ENCODE measurements around the gene CYP2S1.

- TF ChIP-seq CEBPB (tag; IDR thresholded peaks at IDR 0.05) = no peak
- TF ChIP-seq BRCA1 (IDR thresholded peaks at IDR 0.05) = no peak
- TF ChIP-seq BRCA1 (CRISPR knock-in tag; IDR thresholded peaks at IDR 0.05) = no peak
- TF ChIP-seq, protein P1, sequence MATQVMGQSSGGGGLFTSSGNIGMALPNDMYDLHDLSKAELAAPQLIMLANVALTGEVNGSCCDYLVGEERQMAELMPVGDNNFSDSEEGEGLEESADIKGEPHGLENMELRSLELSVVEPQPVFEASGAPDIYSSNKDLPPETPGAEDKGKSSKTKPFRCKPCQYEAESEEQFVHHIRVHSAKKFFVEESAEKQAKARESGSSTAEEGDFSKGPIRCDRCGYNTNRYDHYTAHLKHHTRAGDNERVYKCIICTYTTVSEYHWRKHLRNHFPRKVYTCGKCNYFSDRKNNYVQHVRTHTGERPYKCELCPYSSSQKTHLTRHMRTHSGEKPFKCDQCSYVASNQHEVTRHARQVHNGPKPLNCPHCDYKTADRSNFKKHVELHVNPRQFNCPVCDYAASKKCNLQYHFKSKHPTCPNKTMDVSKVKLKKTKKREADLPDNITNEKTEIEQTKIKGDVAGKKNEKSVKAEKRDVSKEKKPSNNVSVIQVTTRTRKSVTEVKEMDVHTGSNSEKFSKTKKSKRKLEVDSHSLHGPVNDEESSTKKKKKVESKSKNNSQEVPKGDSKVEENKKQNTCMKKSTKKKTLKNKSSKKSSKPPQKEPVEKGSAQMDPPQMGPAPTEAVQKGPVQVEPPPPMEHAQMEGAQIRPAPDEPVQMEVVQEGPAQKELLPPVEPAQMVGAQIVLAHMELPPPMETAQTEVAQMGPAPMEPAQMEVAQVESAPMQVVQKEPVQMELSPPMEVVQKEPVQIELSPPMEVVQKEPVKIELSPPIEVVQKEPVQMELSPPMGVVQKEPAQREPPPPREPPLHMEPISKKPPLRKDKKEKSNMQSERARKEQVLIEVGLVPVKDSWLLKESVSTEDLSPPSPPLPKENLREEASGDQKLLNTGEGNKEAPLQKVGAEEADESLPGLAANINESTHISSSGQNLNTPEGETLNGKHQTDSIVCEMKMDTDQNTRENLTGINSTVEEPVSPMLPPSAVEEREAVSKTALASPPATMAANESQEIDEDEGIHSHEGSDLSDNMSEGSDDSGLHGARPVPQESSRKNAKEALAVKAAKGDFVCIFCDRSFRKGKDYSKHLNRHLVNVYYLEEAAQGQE (IDR thresholded peaks at IDR 0.05; ENCODE audit: borderline replicate concordance) = no peak
- TF ChIP-seq, protein P1 (CRISPR knock-in tag; IDR thresholded peaks at IDR 0.05; ENCODE audit: low read depth) = no peak
These were observed 35.5 kb downstream of the CYP2S1 start for GRCh38 chr19:41228486-41228885.
